Keratinocyte (primary cell): ENCODE results near the gene MELK. TPM values are rescaled to one million over a fixed set of nuclear protein-coding genes. Genes with fewer than 3 reads are reported as not detected.

Experiments
- DNase-seq: peaks from one replicate; pipeline ENCODE4 v3.0.0-alpha.2; 2011; ENCODE audit warnings: low read depth, missing footprints, low spot score
- FAIRE-seq: peaks from 2 replicates; lab custom pipeline; 2011; peaks lifted over from hg19 to GRCh38; lab: Jason Lieb, UNC
- H2AFZ ChIP-seq: 2 replicates; pipeline ENCODE4 v1.6.0; 2012; ENCODE audit warnings: low read length, control low read depth, inconsistent platforms; ENCODE audit not compliant: control insufficient read depth
- H3K27ac ChIP-seq: 2 replicates; pipeline ENCODE4 v1.5.1; 2011; ENCODE audit warnings: low read length; ENCODE audit not compliant: control insufficient read depth, insufficient read depth
- H3K27me3 ChIP-seq: 3 replicates; pipeline ENCODE4 v1.6.0; 2011; ENCODE audit warnings: low read length; ENCODE audit not compliant: control insufficient read depth, insufficient read depth; ENCODE audit errors: extremely low read depth
- H3K36me3 ChIP-seq, 2 experiments: 2 replicates in 1 of 2; 3 replicates in 1 of 2; pipeline ENCODE4 v1.5.1; 2011; ENCODE audit warnings: low read length in 2 of 2, mild to moderate bottlenecking in 1 of 2; ENCODE audit not compliant: control insufficient read depth in 2 of 2, insufficient read depth in 2 of 2; ENCODE audit errors: extremely low read depth in 1 of 2
- H3K4me1 ChIP-seq: 3 replicates; pipeline ENCODE4 v1.5.1; 2011; ENCODE audit warnings: low read length; ENCODE audit not compliant: control insufficient read depth, insufficient read depth; ENCODE audit errors: extremely low read depth
- H3K4me2 ChIP-seq: 3 replicates; pipeline ENCODE4 v1.6.0; 2011; ENCODE audit warnings: low read depth, low read length; ENCODE audit not compliant: control insufficient read depth, insufficient read depth; ENCODE audit errors: extremely low read depth
- H3K4me3 ChIP-seq, 3 experiments: fragments of 200-600 bp in 1 of 3; sonication (generic) in 1 of 3; 2 replicates in 2 of 3; 3 replicates in 1 of 3; pipeline ENCODE4 v1.5.1; 2011 to 2016; ENCODE audit warnings: low read length in 3 of 3, mild to moderate bottlenecking in 3 of 3, control low read depth in 2 of 3, inconsistent platforms in 1 of 3, low read depth in 1 of 3, mixed read lengths in 1 of 3, mixed run types in 1 of 3, moderate library complexity in 1 of 3; ENCODE audit not compliant: control insufficient read depth in 2 of 3, insufficient read depth in 2 of 3; ENCODE audit errors: extremely low read depth in 1 of 3
- H3K79me2 ChIP-seq: 2 replicates; pipeline ENCODE4 v1.6.0; 2012; ENCODE audit warnings: low read length; ENCODE audit not compliant: control insufficient read depth, insufficient read depth
- H3K9ac ChIP-seq: 3 replicates; pipeline ENCODE4 v1.6.0; 2011; ENCODE audit warnings: low read length; ENCODE audit not compliant: control insufficient read depth, insufficient read depth; ENCODE audit errors: extremely low read depth
- H3K9me1 ChIP-seq: 3 replicates; pipeline ENCODE4 v1.6.0; 2011; ENCODE audit warnings: low read length; ENCODE audit not compliant: control insufficient read depth, insufficient read depth; ENCODE audit errors: extremely low read depth
- H3K9me3 ChIP-seq: 2 replicates; pipeline ENCODE4 v1.5.1; 2012; ENCODE audit warnings: low read depth, low read length; ENCODE audit not compliant: control insufficient read depth
- H4K20me1 ChIP-seq: 3 replicates; pipeline ENCODE4 v1.6.0; 2011; ENCODE audit warnings: low read length; ENCODE audit not compliant: control insufficient read depth, insufficient read depth; ENCODE audit errors: extremely low read depth
- EZH2 ChIP-seq: IDR thresholded peaks from one replicate; pipeline ENCODE4 v1.6.1; 2012; ENCODE audit warnings: inconsistent platforms, mild to moderate bottlenecking, low read length, moderate library complexity
- dilution Hi-C: fragments of 300-500 bp; cut with MboI; formaldehyde crosslinking; loops from one replicate; pipeline ENCODE4 v1.7.0; 2020; ENCODE audit warnings: low sequenced_read_pairs; ENCODE audit not compliant: extremely low pct_ligation_motif_present
- polyA plus RNA-seq, 5 experiments: library from polyadenylated mRNA; depleted of rRNA in 3 of 5; stranded (reverse) in 3 of 5; stranded (forward) in 1 of 5; unstranded in 1 of 5; fragments of >200 nt; gene quantifications; 1 replicate in 1 of 5; 2 replicates in 3 of 5; 3 replicates in 1 of 5; pipeline versions ENCODE4 v1.2.1 to v1.2.3, GENCODE V29; 2011 to 2012; ENCODE audit warnings: missing spikeins in 2 of 5, low read depth in 1 of 5, low replicate concordance in 1 of 5
- TF ChIP-seq, protein P1 (sequence below), 3 experiments: IDR thresholded peaks in 1 of 3; conservative IDR thresholded peaks in 1 of 3; optimal IDR thresholded peaks in 1 of 3; 2 replicates in 2 of 3; 3 replicates in 1 of 3; pipeline versions ENCODE3 to v1.5.1; 2011; ENCODE audit warnings: low read length in 3 of 3, mild to moderate bottlenecking in 3 of 3, moderate library complexity in 2 of 3, control low read depth in 1 of 3, inconsistent platforms in 1 of 3; ENCODE audit not compliant: insufficient read depth in 2 of 3; ENCODE audit errors: extremely low read depth in 1 of 3

MELK gene
- polyA plus RNA-seq, 1 donor (not counting 4 experiments of a cell fraction or from before 2014, with no cell fraction given): 45.3 TPM

DNA sequence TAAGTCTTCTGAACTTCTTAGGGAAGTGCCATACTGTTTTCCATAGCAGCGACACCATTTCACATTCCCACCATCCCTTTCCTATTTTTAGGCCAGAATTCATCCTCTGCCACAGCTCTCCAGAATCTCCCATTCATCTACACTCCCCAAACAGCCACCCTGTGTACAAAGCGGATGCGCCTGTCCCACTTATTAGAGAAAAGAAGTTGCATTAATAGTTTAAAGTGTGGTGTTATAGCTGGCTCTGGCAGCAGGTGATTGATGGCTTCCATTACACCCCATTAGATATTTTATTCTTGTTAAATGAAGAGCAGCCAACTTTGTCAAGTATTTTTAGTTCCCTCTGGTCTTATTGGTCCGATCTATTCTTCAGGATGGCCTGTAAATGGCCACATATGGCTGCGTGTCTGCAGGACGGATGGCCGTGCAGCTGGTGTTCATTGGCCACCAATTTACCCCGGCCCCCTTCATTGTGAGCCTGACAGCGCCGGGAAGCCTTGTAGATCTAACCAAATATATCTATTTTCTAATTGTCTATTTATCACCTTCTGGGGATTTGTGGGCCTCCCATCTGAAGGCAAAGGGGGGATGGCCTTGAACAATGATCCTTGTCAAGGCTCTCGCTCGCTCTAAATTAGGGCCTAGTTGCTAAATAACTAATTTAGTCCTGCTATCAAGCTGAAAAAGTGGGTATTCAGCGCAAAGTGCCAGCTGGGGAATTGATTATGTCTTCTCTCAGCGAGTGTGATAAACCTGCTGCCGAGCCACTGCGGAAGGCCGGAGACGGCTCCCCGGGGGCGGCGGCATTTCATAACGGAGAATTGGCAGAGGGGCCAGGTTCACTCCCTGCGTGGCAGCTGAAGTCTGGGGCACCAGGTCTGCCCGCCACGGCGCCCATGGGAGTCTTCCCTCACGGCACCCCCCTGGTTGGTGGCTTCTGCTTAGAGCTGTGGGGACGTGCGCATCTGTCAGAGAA is 141.1 kb downstream of the MELK start:
- Histone ChIP-seq H3K79me2 (no peaks in the 10 kb centered on the region), H3K4me2 (no peak overlapping the region), H3K36me3 (no peaks in the 10 kb centered on the region), H3K4me1 (no peaks in the 10 kb centered on the region), H3K9me1 (no peaks in the 10 kb centered on the region), H3K27me3 (peaks cover 13% of the 10 kb centered on the region), H4K20me1 (no peaks in the 10 kb centered on the region), H3K9me3 (no peaks in the 10 kb centered on the region), H3K9ac (no peak overlapping the region), H3K27ac (no peak overlapping the region), H3K4me3 (no peak overlapping the region), H2AFZ (no peak overlapping the region)
- no peak for FAIRE-seq
- TF ChIP-seq, protein P1, sequence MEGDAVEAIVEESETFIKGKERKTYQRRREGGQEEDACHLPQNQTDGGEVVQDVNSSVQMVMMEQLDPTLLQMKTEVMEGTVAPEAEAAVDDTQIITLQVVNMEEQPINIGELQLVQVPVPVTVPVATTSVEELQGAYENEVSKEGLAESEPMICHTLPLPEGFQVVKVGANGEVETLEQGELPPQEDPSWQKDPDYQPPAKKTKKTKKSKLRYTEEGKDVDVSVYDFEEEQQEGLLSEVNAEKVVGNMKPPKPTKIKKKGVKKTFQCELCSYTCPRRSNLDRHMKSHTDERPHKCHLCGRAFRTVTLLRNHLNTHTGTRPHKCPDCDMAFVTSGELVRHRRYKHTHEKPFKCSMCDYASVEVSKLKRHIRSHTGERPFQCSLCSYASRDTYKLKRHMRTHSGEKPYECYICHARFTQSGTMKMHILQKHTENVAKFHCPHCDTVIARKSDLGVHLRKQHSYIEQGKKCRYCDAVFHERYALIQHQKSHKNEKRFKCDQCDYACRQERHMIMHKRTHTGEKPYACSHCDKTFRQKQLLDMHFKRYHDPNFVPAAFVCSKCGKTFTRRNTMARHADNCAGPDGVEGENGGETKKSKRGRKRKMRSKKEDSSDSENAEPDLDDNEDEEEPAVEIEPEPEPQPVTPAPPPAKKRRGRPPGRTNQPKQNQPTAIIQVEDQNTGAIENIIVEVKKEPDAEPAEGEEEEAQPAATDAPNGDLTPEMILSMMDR (optimal IDR thresholded peaks at IDR 0.05 in 1 of 3, IDR thresholded peaks at IDR 0.05 in 1 of 3, conservative IDR thresholded peaks at IDR 0.05 in 1 of 3; ENCODE audit: extremely low read depth in 1 of 3, insufficient read depth in 2 of 3, low read length in 3 of 3): no peak
- TF ChIP-seq EZH2: no peak
- dilution Hi-C loops: no loop called here
- no peak for DNase-seq

DNA sequence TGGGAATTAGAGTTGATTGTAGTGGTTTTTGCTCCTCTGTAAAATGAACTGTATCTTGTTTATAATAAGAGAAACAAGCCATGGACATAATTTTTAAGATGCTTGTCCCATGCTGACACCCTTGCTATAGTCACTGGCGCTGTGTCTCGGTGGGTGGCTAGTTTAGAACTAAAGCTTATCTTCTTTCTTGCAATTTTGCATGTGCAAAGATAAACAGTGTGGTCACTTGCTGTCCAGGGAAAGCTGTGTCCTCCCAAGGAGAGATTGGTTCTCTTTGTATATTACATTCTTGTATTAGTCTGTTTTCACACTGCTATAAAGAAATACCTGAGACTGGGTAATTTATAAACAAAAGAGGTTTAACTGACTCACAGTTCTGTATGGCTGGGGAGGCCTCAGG is 143.8 kb downstream of the MELK start:
- no peaks in the 10 kb centered on the region for H3K9me1 ChIP-seq
- H3K9me3 ChIP-seq: no peaks in the 10 kb centered on the region
- no peak overlapping the region for H3K4me3 ChIP-seq
- no peaks in the 10 kb centered on the region for H4K20me1 ChIP-seq
- no peaks in the 10 kb centered on the region for H3K36me3 ChIP-seq
- no peaks in the 10 kb centered on the region for H3K4me1 ChIP-seq
- no peaks in the 10 kb centered on the region for H3K79me2 ChIP-seq
- no peak overlapping the region for H3K27ac ChIP-seq
- H3K27me3 ChIP-seq: peaks cover 8% of the 10 kb centered on the region
- no peak overlapping the region for H2AFZ ChIP-seq
- no peak for FAIRE-seq
- no peak overlapping the region for H3K4me2 ChIP-seq
- no peak for TF ChIP-seq EZH2
- TF ChIP-seq, protein P1 (optimal IDR thresholded peaks at IDR 0.05 in 1 of 3, IDR thresholded peaks at IDR 0.05 in 1 of 3, conservative IDR thresholded peaks at IDR 0.05 in 1 of 3; ENCODE audit: extremely low read depth in 1 of 3, insufficient read depth in 2 of 3, low read length in 3 of 3): no peak
- no peak overlapping the region for H3K9ac ChIP-seq
- DNase-seq: no peak
- dilution Hi-C loops: no loop called here
